Stimulated activated CD8-positive, alpha-beta memory T cell treated with anti-CD3 and anti-CD28 coated beads, Interleukin-7, amount 100 ng/mL, for 4 hours (primary cell): Measurements from ENCODE around the gene GPNMB.
"Not testable (repeated sequence)": the region's sequence is repeated elsewhere in the genome, so short reads cannot be mapped to it uniquely, and the experiment has no call there.

Source experiments
- DNase-seq, 2 donors: peaks; one replicate each; pipeline ENCODE4 v3.0.0-alpha.2; 2020; ENCODE audit warnings: low read depth in 2 of 2

GPNMB gene

GRCh38 chr7:23246555-23246954 is at the start of gene GPNMB:
Gene GPNMB, plus strand, starts transcription at chr7:23246775. Its CDS starts 83 bp downstream, at chr7:23246858.
- DNase-seq, result no peak

GRCh38 chr7:23197745-23198144 is 48.8 kb upstream of the GPNMB start:
- not testable (repeated sequence) for DNase-seq

GRCh38 chr7:23200331-23200730 is 46.2 kb upstream of the GPNMB start:
- DNase-seq, result no peak

- DNase-seq, result no peak
These were observed 42.3 kb upstream of the GPNMB start for GRCh38 chr7:23204241-23204640.

GRCh38 chr7:23205577-23205908 is 41.0 kb upstream of the GPNMB start:
- no peak for DNase-seq

GRCh38 chr7:23205909-23206767 is 40.4 kb upstream of the GPNMB start:
- no peak for DNase-seq

- DNase-seq, result no peak
These were observed 39.6 kb upstream of the GPNMB start for GRCh38 chr7:23207021-23207420.

GRCh38 chr7:23207884-23208283 is 38.7 kb upstream of the GPNMB start:
- DNase-seq, result no peak

- DNase-seq, result no peak
These were observed 38.3 kb upstream of the GPNMB start for GRCh38 chr7:23208316-23208715.

- no peak for DNase-seq
These were observed 36.1 kb upstream of the GPNMB start for GRCh38 chr7:23210506-23210905.

GRCh38 chr7:23211589-23211988 is 35.0 kb upstream of the GPNMB start:
- no peak for DNase-seq

- no peak for DNase-seq
These were observed 34.2 kb upstream of the GPNMB start for GRCh38 chr7:23212395-23212794.

GRCh38 chr7:23212841-23213240 is 33.7 kb upstream of the GPNMB start:
- DNase-seq, result no peak

GRCh38 chr7:23213755-23214154 is 32.8 kb upstream of the GPNMB start:
- no peak for DNase-seq

GRCh38 chr7:23214423-23214822 is 32.2 kb upstream of the GPNMB start:
- DNase-seq, result no peak

GRCh38 chr7:23214938-23215337 is 31.6 kb upstream of the GPNMB start:
- no peak for DNase-seq

GRCh38 chr7:23216021-23216420 is 30.6 kb upstream of the GPNMB start:
- DNase-seq, result no peak

- no peak for DNase-seq
These were observed 28.4 kb upstream of the GPNMB start for GRCh38 chr7:23218196-23218595.

GRCh38 chr7:23220690-23221305 is 25.8 kb upstream of the GPNMB start:
- no peak for DNase-seq

GRCh38 chr7:23222439-23223030 is 24.0 kb upstream of the GPNMB start:
- DNase-seq, result no peak

GRCh38 chr7:23224364-23224763 is 22.2 kb upstream of the GPNMB start:
- not testable (repeated sequence) for DNase-seq

- no peak for DNase-seq
These were observed 19.6 kb upstream of the GPNMB start for GRCh38 chr7:23226844-23227450.

GRCh38 chr7:23228412-23228811 is 18.2 kb upstream of the GPNMB start:
- DNase-seq, result no peak
